OCI-LY7 (cell line): Measurements from ENCODE around the gene CAPZA3.

ENCODE experiments used
- EZH2phosphoT487 ChIP-seq: fragments of 200-600 bp; sonication (generic); IDR thresholded peaks from 2 replicates; pipeline ENCODE4 v1.6.1; 2018; ENCODE audit warnings: low read depth, borderline replicate concordance, mild to moderate bottlenecking, mixed run types, antibody characterized with exemption, low read length, moderate library complexity, mixed read lengths
- TF ChIP-seq, protein P1 (sequence below): fragments of 200-600 bp; sonication (generic); conservative IDR thresholded peaks from 2 replicates; pipeline ENCODE4 v1.5.1; 2014; ENCODE audit warnings: mild to moderate bottlenecking, antibody characterized with exemption, low read length, moderate library complexity, mixed read lengths

GRCh38 chr12:18703911-18704310 is 34.0 kb upstream of the CAPZA3 start:
- TF ChIP-seq, protein P1, sequence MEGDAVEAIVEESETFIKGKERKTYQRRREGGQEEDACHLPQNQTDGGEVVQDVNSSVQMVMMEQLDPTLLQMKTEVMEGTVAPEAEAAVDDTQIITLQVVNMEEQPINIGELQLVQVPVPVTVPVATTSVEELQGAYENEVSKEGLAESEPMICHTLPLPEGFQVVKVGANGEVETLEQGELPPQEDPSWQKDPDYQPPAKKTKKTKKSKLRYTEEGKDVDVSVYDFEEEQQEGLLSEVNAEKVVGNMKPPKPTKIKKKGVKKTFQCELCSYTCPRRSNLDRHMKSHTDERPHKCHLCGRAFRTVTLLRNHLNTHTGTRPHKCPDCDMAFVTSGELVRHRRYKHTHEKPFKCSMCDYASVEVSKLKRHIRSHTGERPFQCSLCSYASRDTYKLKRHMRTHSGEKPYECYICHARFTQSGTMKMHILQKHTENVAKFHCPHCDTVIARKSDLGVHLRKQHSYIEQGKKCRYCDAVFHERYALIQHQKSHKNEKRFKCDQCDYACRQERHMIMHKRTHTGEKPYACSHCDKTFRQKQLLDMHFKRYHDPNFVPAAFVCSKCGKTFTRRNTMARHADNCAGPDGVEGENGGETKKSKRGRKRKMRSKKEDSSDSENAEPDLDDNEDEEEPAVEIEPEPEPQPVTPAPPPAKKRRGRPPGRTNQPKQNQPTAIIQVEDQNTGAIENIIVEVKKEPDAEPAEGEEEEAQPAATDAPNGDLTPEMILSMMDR, result no peak
- no peak for TF ChIP-seq EZH2phosphoT487
